Gastrocnemius medialis (tissue), 4 donors: Measurements from ENCODE around the gene PHF11.

Experiments used
- CTCF ChIP-seq, 5 experiments: fragments of 450-650 bp in 3 of 5; fragments of 200-600 bp in 2 of 5; sonication (generic) in 2 of 5; IDR thresholded peaks in 4 of 5; conservative IDR thresholded peaks in 1 of 5; 1 replicate in 4 of 5; 2 replicates in 1 of 5; pipeline ENCODE4 v1.5.1; 2016 to 2019; ENCODE audit warnings: antibody characterized with exemption in 5 of 5, mild to moderate bottlenecking in 3 of 5, moderate library complexity in 3 of 5
- POLR2A ChIP-seq, 2 donors: fragments of 450-650 bp; IDR thresholded peaks; one replicate each; pipeline ENCODE4 v1.6.1; 2017; ENCODE audit warnings: antibody characterized with exemption in 2 of 2, mild to moderate bottlenecking in 2 of 2, moderate library complexity in 2 of 2

- TF ChIP-seq CTCF (IDR thresholded peaks at IDR 0.05 in 4 of 5, conservative IDR thresholded peaks at IDR 0.05 in 1 of 5) (no peak), POLR2A (IDR thresholded peaks at IDR 0.05) (no peak)
These were observed 38.0 kb downstream of the PHF11 start for GRCh38 chr13:49533591-49534269.
